GM18520 (cell line): ENCODE results near the gene HPX.

Experiments used
- ATAC-seq: cut with Tn5 transposase; IDR thresholded peaks from one replicate; pipeline ENCODE4 v1.9.1; 2021; ENCODE audit not compliant: unreplicated experiment

Gene HPX

DNA sequence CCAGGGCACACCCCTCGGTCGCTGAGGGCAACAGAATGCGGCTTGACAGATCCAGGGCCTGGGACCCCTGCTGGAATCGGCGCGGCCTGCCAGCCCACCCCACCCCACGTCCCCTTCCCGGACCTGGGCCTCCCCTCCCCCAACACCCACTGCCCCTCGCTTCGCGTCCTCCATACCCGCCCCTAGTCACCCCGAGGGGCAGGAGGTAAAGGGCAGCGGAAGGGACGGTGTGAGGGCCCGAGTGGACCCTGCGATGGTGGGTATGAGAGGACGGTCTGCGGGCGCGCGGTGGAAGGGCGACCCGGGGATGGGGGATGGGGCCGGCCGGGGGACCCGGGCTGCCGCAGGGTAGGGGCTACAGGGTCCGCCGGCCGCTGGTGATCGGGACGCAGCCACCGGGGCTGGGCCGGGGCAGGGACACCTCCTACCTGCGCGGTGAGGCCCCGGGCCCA, 22.2 kb downstream of the HPX start:
- ATAC-seq = no peak

DNA sequence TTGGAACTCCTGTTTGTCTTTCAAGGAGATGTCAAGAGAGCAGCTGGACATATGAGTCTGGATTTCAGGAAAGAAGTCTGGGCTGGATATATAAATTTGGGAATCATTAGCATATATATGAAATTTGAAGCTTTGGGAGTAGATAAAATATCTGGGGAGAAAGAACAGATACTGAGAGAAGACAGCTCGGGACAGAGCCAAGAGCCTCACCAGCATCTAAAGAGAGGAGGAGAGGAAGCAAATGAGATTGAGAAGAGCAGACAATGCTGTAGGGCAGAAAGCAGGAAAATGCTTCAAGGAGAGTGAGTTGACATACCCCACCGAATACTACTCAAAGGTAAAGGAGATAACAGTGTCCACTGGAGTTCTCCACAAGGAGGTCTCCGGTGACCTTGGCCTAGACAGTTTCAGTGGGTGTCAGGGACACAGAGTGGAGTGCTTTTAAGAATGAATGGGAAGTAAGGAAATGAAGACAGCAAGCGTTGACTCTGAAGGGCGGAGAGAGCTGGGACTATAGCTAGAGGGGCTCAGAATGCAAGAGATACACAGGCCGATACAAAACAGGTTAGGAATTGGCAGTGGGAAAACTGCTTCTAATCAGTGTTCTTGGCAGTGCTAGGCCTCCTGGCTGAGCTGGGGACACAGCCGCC, 22.8 kb downstream of the HPX start:
- ATAC-seq = no peak

- no peak for ATAC-seq
These were observed 25.0 kb downstream of the HPX start for GRCh38 chr11:6415797-6416196.

DNA sequence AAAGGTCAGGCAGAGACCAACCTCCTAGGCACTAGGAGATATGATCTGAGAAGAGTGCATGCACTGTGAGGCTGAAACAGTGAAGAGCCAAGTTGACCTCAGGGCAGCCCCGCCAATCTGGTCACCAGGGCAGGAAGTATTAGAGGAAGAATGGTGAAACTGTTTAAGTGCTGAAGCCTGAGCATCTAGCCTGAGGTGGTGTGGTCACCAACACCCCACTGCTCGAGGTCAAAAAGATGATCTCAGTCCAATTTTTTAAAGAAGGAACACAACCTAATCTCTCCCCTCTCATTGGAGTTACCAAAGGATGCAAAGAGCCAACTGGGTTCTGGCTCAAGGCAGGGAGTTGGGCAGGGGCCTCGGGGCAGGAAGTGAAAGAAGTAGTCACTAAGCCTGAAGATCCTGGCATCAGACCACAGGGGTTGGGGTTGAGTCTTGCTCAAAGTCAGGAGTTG, 25.9 kb downstream of the HPX start:
- no peak for ATAC-seq

DNA sequence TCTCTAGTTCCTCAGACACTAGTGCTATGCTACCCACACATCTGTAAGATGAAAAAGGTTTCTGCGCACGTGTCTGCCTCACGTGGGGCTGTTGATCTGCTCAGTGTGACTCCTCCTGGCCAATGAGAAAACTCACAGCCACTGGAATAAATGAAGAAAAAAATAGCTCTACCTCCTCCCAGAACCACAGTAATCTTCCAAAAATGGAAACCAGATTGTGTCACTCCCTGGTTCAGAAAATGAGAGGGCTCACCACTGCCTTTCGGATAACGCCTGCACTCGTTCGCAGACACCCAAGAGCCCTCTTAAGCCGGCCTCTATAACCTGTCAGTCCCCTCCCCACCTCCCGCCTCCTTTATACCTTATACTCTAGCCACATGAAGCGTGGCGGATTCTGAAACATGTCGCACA, 27.0 kb downstream of the HPX start:
- ATAC-seq = no peak

- ATAC-seq = no peak
These were observed 29.2 kb downstream of the HPX start for GRCh38 chr11:6411594-6412031.

GRCh38 chr11:6410695-6411430, 29.9 kb downstream of the HPX start:
- no peak for ATAC-seq

GRCh38 chr11:6406370-6406769, 34.4 kb downstream of the HPX start:
- ATAC-seq = no peak

DNA sequence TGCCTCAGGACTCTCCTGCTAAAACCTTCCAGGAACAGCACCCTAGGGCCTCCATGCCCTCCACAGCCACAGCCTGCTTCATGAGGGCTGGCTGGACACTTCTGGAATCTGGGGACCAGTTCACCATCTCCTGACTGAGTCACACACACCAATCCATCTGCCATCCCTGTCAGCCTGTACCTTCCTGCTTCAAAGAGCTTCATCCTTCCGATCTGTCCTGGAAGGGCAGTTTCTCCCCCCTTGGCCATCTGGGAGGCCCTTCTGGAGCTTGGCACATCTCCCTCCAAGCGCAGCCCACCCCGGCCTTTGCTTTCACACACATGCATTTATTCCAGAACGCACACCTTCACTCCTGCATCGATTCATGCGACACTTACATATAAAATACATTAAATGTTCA, 34.9 kb downstream of the HPX start:
- ATAC-seq = no peak

DNA sequence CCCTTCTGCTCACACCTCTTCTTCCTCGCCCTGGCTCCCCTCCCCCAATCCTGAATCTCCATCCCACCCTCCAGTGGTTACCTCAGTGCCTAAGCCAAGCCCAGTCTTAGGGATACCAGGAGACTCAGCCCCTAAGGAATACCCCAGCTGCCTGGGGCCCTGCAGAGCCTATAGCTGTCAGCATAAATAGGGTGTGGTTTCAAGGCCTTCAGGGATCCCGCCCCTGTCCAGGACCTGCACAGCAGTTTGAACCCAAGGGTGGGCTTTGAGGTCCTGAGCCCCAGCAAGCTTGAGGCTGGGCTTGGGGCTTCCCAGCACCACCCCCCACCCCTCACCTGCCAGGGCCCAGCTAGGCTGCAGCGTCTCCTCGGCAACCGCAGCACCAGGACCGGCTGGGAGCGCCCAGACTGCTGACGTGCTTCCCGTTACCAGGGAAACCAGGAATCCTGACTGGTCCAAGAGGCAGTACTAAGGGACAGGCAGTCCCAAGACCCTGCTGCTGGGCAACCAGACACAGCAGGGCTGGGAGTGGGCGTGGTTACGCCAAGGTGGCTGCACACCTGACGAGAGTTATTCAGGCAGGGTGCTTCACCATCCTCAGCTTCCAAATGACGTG, 35.6 kb downstream of the HPX start:
- ATAC-seq = no peak

GRCh38 chr11:6404342-6405051, 36.3 kb downstream of the HPX start:
- no peak for ATAC-seq

GRCh38 chr11:6403539-6403938, 37.2 kb downstream of the HPX start:
- no peak for ATAC-seq

GRCh38 chr11:6402561-6402981, 38.2 kb downstream of the HPX start:
- ATAC-seq = peak; percentile 79

GRCh38 chr11:6402061-6402470, 38.7 kb downstream of the HPX start:
- ATAC-seq = no peak

- no peak for ATAC-seq
These were observed 39.3 kb downstream of the HPX start for GRCh38 chr11:6401464-6401863.

GRCh38 chr11:6400431-6401345, 40.1 kb downstream of the HPX start:
- no peak for ATAC-seq

GRCh38 chr11:6397636-6398035, 43.2 kb downstream of the HPX start:
- ATAC-seq = no peak

GRCh38 chr11:6397156-6397555, 43.6 kb downstream of the HPX start:
- no peak for ATAC-seq

DNA sequence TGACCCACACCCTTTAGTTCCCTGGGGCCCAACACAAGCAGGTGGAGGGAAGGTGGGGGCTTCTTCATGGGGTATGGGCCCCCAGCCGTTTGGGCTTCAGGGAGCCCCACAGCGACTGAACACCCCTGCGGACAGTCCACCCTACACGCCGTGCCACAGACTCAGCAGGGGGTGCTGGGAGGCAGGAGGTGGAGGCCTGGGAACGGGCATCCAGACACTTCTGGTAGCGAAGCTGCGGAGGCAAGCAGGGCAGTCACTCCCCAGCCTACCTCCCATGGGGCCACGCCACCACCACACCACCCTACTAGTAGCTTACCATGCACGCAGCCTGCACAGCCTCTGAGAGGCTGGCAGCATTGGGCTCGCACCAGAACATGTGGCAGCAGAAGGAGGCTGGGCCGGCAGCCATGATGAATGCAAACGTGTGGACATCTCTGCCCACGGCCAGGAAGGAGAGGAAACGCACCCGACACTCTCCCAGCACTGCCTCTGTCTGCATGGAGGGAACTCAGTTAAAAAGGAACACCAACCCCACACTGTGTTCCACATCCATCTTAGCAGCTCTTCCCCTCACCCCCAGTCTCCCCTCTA, 45.2 kb downstream of the HPX start:
- ATAC-seq = no peak
